Measurements from ENCODE around the gene AOPEP.

AOPEP gene

GRCh38 chr9:95049761-95050160, 323.3 kb downstream of the AOPEP start:
- no peak for TF ChIP-seq CTCF (IDR thresholded peaks at IDR 0.05; ENCODE audit: borderline replicate concordance, insufficient read depth, low read depth, low read length)
- H3K4me3 ChIP-seq (ENCODE audit: low read depth, low read length), result no peak overlapping the region

GRCh38 chr9:95053611-95054570, 327.4 kb downstream of the AOPEP start:
- TF ChIP-seq CTCF (IDR thresholded peaks at IDR 0.05; ENCODE audit: borderline replicate concordance, insufficient read depth, low read depth, low read length), result no peak
- no peak overlapping the region for H3K4me3 ChIP-seq (ENCODE audit: low read depth, low read length)

- no peak for TF ChIP-seq CTCF (IDR thresholded peaks at IDR 0.05; ENCODE audit: borderline replicate concordance, insufficient read depth, low read depth, low read length)
- H3K4me3 ChIP-seq (ENCODE audit: low read depth, low read length), result no peak overlapping the region
Measured at GRCh38 chr9:95055334-95055850, 328.9 kb downstream of the AOPEP start.

- H3K4me3 ChIP-seq (ENCODE audit: low read depth, low read length), result no peak overlapping the region
- no peak for TF ChIP-seq CTCF (IDR thresholded peaks at IDR 0.05; ENCODE audit: borderline replicate concordance, insufficient read depth, low read depth, low read length)
Measured at GRCh38 chr9:95055851-95056551, 329.5 kb downstream of the AOPEP start.

GRCh38 chr9:95057101-95057500, 330.6 kb downstream of the AOPEP start:
- no peak overlapping the region for H3K4me3 ChIP-seq (ENCODE audit: low read depth, low read length)

GRCh38 chr9:95058121-95058785, 331.8 kb downstream of the AOPEP start:
- no peak for TF ChIP-seq CTCF (IDR thresholded peaks at IDR 0.05; ENCODE audit: borderline replicate concordance, insufficient read depth, low read depth, low read length)
- H3K4me3 ChIP-seq (ENCODE audit: low read depth, low read length), result no peak overlapping the region

More at GRCh38 chr9:95057101-95057500, 330.6 kb downstream of the AOPEP start:
- no peak for TF ChIP-seq CTCF (IDR thresholded peaks at IDR 0.05; ENCODE audit: borderline replicate concordance, insufficient read depth, low read depth, low read length)

Measured in GM12875 (cell line).